HL-60 (cell line): ENCODE results near the gene SARDH.

Experiments used
- DNase-seq, 2 experiments: peaks; one replicate each; pipeline ENCODE4 v3.0.0-alpha.2; 2010 to 2020; ENCODE audit warnings: low read depth in 1 of 2, low spot score in 1 of 2
- H3K27ac ChIP-seq: fragments of 250-450 bp; sonication (Bioruptor Pico); replicated peaks from 2 replicates; pipeline ENCODE4 v1.5.1; 2020; ENCODE audit warnings: mild to moderate bottlenecking, moderate library complexity
- H3K27me3 ChIP-seq: fragments of 250-450 bp; sonication (Bioruptor Pico); 2 replicates; pipeline ENCODE4 v1.5.1; 2021; ENCODE audit warnings: mild to moderate bottlenecking, moderate library complexity; ENCODE audit not compliant: insufficient read depth, poor library complexity, severe bottlenecking
- H3K4me3 ChIP-seq: replicated peaks from 2 replicates; pipeline ENCODE4 v1.5.1; 2011; ENCODE audit warnings: mild to moderate bottlenecking, control low read depth, low read length; ENCODE audit not compliant: insufficient read depth
- GABPA ChIP-seq: IDR thresholded peaks from 2 replicates; pipeline ENCODE4 v1.6.1; 2012; ENCODE audit warnings: low read depth
- POLR2AphosphoS5 ChIP-seq: IDR thresholded peaks from 2 replicates; pipeline ENCODE4 v1.6.1; 2012; ENCODE audit warnings: low read depth
- REST ChIP-seq: IDR thresholded peaks from 2 replicates; pipeline ENCODE4 v1.6.1; 2012; ENCODE audit warnings: low read depth; ENCODE audit not compliant: insufficient replicate concordance
- SPI1 ChIP-seq: IDR thresholded peaks from 2 replicates; pipeline ENCODE4 v1.6.1; 2012; ENCODE audit warnings: low read depth, mild to moderate bottlenecking, borderline replicate concordance
- TF ChIP-seq, protein P1 (sequence below): IDR thresholded peaks from one replicate; pipeline ENCODE4 v1.5.1; 2011; ENCODE audit warnings: low read length, control low read depth, inconsistent platforms; ENCODE audit not compliant: insufficient read depth

SARDH gene

DNA sequence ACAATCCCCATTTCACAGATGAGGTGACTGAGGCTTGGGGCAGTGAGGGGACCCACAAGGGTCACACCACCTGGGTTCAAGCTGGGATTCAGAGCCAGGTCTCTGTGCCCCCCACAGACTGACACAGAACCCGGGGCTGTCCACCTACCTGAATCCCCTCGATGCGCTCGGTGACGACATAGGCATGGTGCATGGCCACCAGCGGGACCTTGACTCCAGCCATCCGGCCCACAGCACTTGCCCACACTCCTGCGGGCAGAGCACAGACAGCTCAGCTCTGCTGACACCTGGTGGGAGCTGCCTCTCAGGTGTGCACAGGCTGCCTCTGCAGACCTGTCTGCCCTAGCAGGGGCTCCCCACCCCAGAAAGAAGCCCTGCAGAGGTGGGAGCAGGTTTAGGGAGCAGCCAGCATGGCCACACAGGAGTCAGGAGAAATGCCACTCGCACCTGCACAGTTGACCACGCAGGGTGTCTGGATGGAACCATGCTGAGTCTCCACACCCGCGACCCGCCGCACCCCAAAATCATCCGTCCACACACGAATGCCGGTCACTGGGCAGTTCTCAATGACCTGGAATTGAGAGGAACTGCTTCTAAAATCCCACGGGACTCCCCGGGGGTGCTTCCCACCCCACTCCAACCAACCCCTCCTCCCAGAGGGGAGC lies 8.4 kb downstream of the SARDH start:
- no peak for DNase-seq
- H3K27ac ChIP-seq, result no peak overlapping the region
- H3K4me3 ChIP-seq, result no peak overlapping the region
- TF ChIP-seq, protein P1, sequence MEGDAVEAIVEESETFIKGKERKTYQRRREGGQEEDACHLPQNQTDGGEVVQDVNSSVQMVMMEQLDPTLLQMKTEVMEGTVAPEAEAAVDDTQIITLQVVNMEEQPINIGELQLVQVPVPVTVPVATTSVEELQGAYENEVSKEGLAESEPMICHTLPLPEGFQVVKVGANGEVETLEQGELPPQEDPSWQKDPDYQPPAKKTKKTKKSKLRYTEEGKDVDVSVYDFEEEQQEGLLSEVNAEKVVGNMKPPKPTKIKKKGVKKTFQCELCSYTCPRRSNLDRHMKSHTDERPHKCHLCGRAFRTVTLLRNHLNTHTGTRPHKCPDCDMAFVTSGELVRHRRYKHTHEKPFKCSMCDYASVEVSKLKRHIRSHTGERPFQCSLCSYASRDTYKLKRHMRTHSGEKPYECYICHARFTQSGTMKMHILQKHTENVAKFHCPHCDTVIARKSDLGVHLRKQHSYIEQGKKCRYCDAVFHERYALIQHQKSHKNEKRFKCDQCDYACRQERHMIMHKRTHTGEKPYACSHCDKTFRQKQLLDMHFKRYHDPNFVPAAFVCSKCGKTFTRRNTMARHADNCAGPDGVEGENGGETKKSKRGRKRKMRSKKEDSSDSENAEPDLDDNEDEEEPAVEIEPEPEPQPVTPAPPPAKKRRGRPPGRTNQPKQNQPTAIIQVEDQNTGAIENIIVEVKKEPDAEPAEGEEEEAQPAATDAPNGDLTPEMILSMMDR, result no peak
- TF ChIP-seq GABPA, result no peak
- TF ChIP-seq POLR2AphosphoS5, result no peak
- no peak for TF ChIP-seq REST
- TF ChIP-seq SPI1, result no peak
- H3K27me3 ChIP-seq, result peaks cover 3% of the 10 kb centered on the region

- Histone ChIP-seq H3K27me3 (peaks cover 3% of the 10 kb centered on the region), H3K27ac (no peak overlapping the region), H3K4me3 (no peak overlapping the region)
- TF ChIP-seq, protein P1, result no peak
- TF ChIP-seq SPI1, result no peak
- no peak for TF ChIP-seq POLR2AphosphoS5
- TF ChIP-seq GABPA, result no peak
- no peak for TF ChIP-seq REST
- no peak for DNase-seq
These were observed 9.1 kb downstream of the SARDH start for GRCh38 chr9:133728856-133729616.

GRCh38 chr9:133727876-133728441 lies 10.2 kb downstream of the SARDH start:
- H3K27me3 ChIP-seq, result peaks cover 3% of the 10 kb centered on the region
- DNase-seq, result no peak
- H3K4me3 ChIP-seq, result no peak overlapping the region
- no peak overlapping the region for H3K27ac ChIP-seq
- TF ChIP-seq POLR2AphosphoS5, result no peak
- TF ChIP-seq REST, result no peak
- no peak for TF ChIP-seq GABPA
- TF ChIP-seq, protein P1, result no peak
- TF ChIP-seq SPI1, result no peak
